ENCODE results near the gene IL17RB. TPM values are rescaled to one million over a fixed set of nuclear protein-coding genes. Genes with fewer than 3 reads are reported as not detected.

IL17RB gene
- total and polyA plus RNA-seq, 2 of the 8 experiments (the other 6 are each of a cell fraction or from before 2014, with no cell fraction given) = 7.0 to 24.6 TPM

- Histone ChIP-seq H3K79me1 (ENCODE audit: low read depth, low read length) (no peaks in the 10 kb centered on the region), H3K9ac (replicated peaks in 1 of 4; ENCODE audit: extremely low read depth in 1 of 4, low read depth in 3 of 4, low read length in 3 of 4) (no peak overlapping the region), H3K4me1 (replicated peaks in 1 of 4; ENCODE audit: control insufficient read depth in 3 of 4, insufficient read depth in 4 of 4, low read length in 3 of 4) (peaks cover 0 to 3% (median 1%) of the 10 kb centered on the region in 4 experiments; a peak in 1 of 7 replicates), H3K14ac (ENCODE audit: insufficient read length) (no peak overlapping the region), H3K56ac (replicated peaks; ENCODE audit: insufficient read length, low read depth, low read length) (no peak overlapping the region), H2AK5ac (ENCODE audit: low read depth, low read length) (no peak overlapping the region), H2BK120ac (replicated peaks; ENCODE audit: low read depth, low read length) (no peak overlapping the region), H3K23me2 (ENCODE audit: low read depth, low read length) (no peaks in the 10 kb centered on the region; the same call in 1 of the 2 replicates), H2BK12ac (ENCODE audit: low read depth, low read length) (no peak overlapping the region), H3K9me3 (ENCODE audit: insufficient read depth in 2 of 2, low read depth in 1 of 2, low read length in 1 of 2) (no peaks in the 10 kb centered on the region), H4K8ac (ENCODE audit: extremely low read depth, insufficient read depth, low read length) (no peak overlapping the region), H4K5ac (ENCODE audit: insufficient read length, low read depth, low read length) (no peak overlapping the region), H3K18ac (ENCODE audit: extremely low read depth, low read length) (no peak overlapping the region), H2BK15ac (ENCODE audit: low read length) (no peak overlapping the region), H3K36me3 (ENCODE audit: control insufficient read depth in 2 of 4, insufficient read depth in 4 of 4, low read length in 3 of 4) (peaks cover 0 to 2% (median 0%) of the 10 kb centered on the region in 4 experiments; a peak in 2 of 8 replicates), H4K91ac (replicated peaks; ENCODE audit: insufficient read length, low read length) (no peak overlapping the region), H2BK5ac (ENCODE audit: low read depth, low read length) (no peak overlapping the region), H4K20me1 (replicated peaks in 1 of 2; ENCODE audit: control insufficient read depth in 1 of 2, insufficient read depth in 2 of 2, low read length in 2 of 2) (no peaks in the 10 kb centered on the region), H3K79me2 (ENCODE audit: control insufficient read depth in 1 of 2, insufficient read depth in 2 of 2, low read length in 2 of 2) (no peaks in the 10 kb centered on the region), H3K27me3 (replicated peaks in 1 of 4; ENCODE audit: control insufficient read depth in 3 of 4, extremely low read depth in 1 of 4, insufficient read depth in 3 of 4, low read length in 3 of 4) (no peaks in the 10 kb centered on the region), H3K27ac (ENCODE audit: low read depth, low read length) (no peak overlapping the region), H3K23ac (ENCODE audit: insufficient read length) (no peak overlapping the region), H2AFZ (ENCODE audit: low read length) (no peak overlapping the region), H3K4me3 (ENCODE audit: extremely low read depth in 1 of 4, insufficient read depth in 2 of 4, low read depth in 3 of 4, low read length in 4 of 4) (no peak overlapping the region), H3K4me2 (ENCODE audit: insufficient read depth in 1 of 2, low read depth in 2 of 2, low read length in 2 of 2) (no peak overlapping the region), H2BK20ac (ENCODE audit: low read length) (no peak overlapping the region), H3K4ac (replicated peaks; ENCODE audit: insufficient read length, low read depth, low read length) (no peak overlapping the region)
- no peak for FAIRE-seq
- 90% methylated on average over 1 of the region's 1 CpG; no CpG with 5 or more reads in 1 of the 2 experiments for WGBS, 2 experiments (ENCODE audit: extremely low coverage in 1 of 2, insufficient coverage in 1 of 2, insufficient read length in 1 of 2, insufficient replicate concordance in 2 of 2, low coverage in 1 of 2, low lambda C conversion rate in 2 of 2, missing lambda C conversion rate in 1 of 2)
- DNase-seq (ENCODE audit: low read depth in 1 of 2, low spot score in 2 of 2) = no peak
- ChIA-PET CTCF (ENCODE audit: partially characterized antibody) (interaction anchor here (1.4 kb wide), 2 partner anchors 16 to 25 kb away, joined by 3 to 7 read pairs; no protein-coding TSS in a partner anchor), POLR2A (ENCODE audit: partially characterized antibody) (interaction anchor here (1.5 kb wide), 1 partner anchor 124 kb away, joined by 3 read pairs; no protein-coding TSS in a partner anchor)
- TF ChIP-seq CHD2 (IDR thresholded peaks at IDR 0.05; ENCODE audit: low read length) (no peak), TCF12 (IDR thresholded peaks at IDR 0.05; ENCODE audit: low read depth, low read length) (no peak), USF2 (IDR thresholded peaks at IDR 0.05; ENCODE audit: low read length) (no peak), JUND (IDR thresholded peaks at IDR 0.05; ENCODE audit: low read length) (no peak), HDAC2 (IDR thresholded peaks at IDR 0.05; ENCODE audit: borderline replicate concordance in 1 of 2, low read depth in 2 of 2, low read length in 2 of 2) (no peak), ATF2 (IDR thresholded peaks at IDR 0.05; ENCODE audit: low read length) (no peak), TAF7 (optimal IDR thresholded peaks at IDR 0.05; ENCODE audit: borderline replicate concordance, low read depth, low read length) (no peak), SRF (IDR thresholded peaks at IDR 0.05; ENCODE audit: low read depth, low read length) (no peak), POLR2A (IDR thresholded peaks at IDR 0.05; ENCODE audit: control extremely low read depth in 1 of 2, low read depth in 2 of 2, low read length in 2 of 2) (no peak), CREB1 (IDR thresholded peaks at IDR 0.05) (no peak)
These were observed 17.8 kb upstream of the IL17RB start for GRCh38 chr3:53828581-53828980.
